ENCODE measurements around the gene MBP.

GRCh38 chr18:76979906-76980305 lies 152.7 kb downstream of the MBP start:
- TF ChIP-seq REST (IDR thresholded peaks at IDR 0.05; ENCODE audit: low read depth) (no peak), YY1 (IDR thresholded peaks at IDR 0.05; ENCODE audit: low read depth) (no peak), TCF12 (IDR thresholded peaks at IDR 0.05; ENCODE audit: low read depth) (no peak), MAX (IDR thresholded peaks at IDR 0.05) (no peak), NFIC (IDR thresholded peaks at IDR 0.05) (no peak), TEAD4 (IDR thresholded peaks at IDR 0.05) (no peak), EP300 (IDR thresholded peaks at IDR 0.05; ENCODE audit: borderline replicate concordance) (no peak), CEBPB (IDR thresholded peaks at IDR 0.05) (no peak), FOXM1 (IDR thresholded peaks at IDR 0.05; ENCODE audit: borderline replicate concordance, low read depth) (no peak)
- TF ChIP-seq, protein P1, sequence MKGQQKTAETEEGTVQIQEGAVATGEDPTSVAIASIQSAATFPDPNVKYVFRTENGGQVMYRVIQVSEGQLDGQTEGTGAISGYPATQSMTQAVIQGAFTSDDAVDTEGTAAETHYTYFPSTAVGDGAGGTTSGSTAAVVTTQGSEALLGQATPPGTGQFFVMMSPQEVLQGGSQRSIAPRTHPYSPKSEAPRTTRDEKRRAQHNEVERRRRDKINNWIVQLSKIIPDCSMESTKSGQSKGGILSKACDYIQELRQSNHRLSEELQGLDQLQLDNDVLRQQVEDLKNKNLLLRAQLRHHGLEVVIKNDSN (IDR thresholded peaks at IDR 0.05) = no peak
